Naive thymus-derived CD4-positive, alpha-beta T cell (primary cell): Measurements from ENCODE around the gene LPP. TPM values are rescaled to one million over a fixed set of nuclear protein-coding genes. Genes with fewer than 3 reads are reported as not detected.

ENCODE experiments used
- ATAC-seq: fragments of 150-1000 bp; cut with Tn5 transposase; 2 replicates; pipeline ENCODE4 v1.10.0; 2021; ENCODE audit warnings: mild to moderate bottlenecking, moderate library complexity
- CTCF ChIA-PET: fragments of 350-600 bp; sonication (Branson Sonifier 250); formaldehyde crosslinking; loops from one replicate; lab custom pipeline; 2021; ENCODE audit warnings: antibody characterized with exemption; lab: Charles Lee
- POLR2A ChIA-PET: fragments of 350-600 bp; sonication (Branson Sonifier 250); formaldehyde crosslinking; loops from one replicate; lab custom pipeline; 2021; ENCODE audit warnings: antibody characterized with exemption, inconsistent platforms; lab: Charles Lee
- DNase-seq, 9 donors: peaks; one replicate each; pipeline versions ENCODE4 v3.0.0 to v3.0.0-alpha.2; 2020 to 2022; ENCODE audit warnings: mixed read lengths in 1 of 9
- H3K27ac ChIP-seq: one replicate; pipeline ENCODE4 v1.7.0; 2013; ENCODE audit warnings: mild to moderate bottlenecking, low read depth, low read length, moderate library complexity
- H3K27me3 ChIP-seq, 2 donors: one replicate each; pipeline ENCODE4 v1.7.0; 2013; ENCODE audit warnings: low read length in 2 of 2, mild to moderate bottlenecking in 2 of 2, moderate library complexity in 2 of 2; ENCODE audit not compliant: control insufficient read depth in 2 of 2, insufficient read depth in 2 of 2
- H3K36me3 ChIP-seq, 3 experiments: 1 replicate in 2 of 3; 2 replicates in 1 of 3; pipeline ENCODE4 v1.7.0; 2013; ENCODE audit warnings: low read length in 3 of 3, mild to moderate bottlenecking in 3 of 3, moderate library complexity in 1 of 3; ENCODE audit not compliant: insufficient read depth in 3 of 3, control insufficient read depth in 2 of 3
- H3K4me1 ChIP-seq, 2 donors: one replicate each; pipeline ENCODE4 v1.7.0; 2013; ENCODE audit warnings: low read length in 2 of 2, mild to moderate bottlenecking in 2 of 2, moderate library complexity in 1 of 2; ENCODE audit not compliant: control insufficient read depth in 2 of 2, insufficient read depth in 2 of 2
- H3K4me3 ChIP-seq: 2 replicates; pipeline ENCODE4 v1.7.0; 2013; ENCODE audit warnings: mild to moderate bottlenecking, low read length
- H3K9me3 ChIP-seq, 3 experiments: 1 replicate in 2 of 3; 2 replicates in 1 of 3; pipeline ENCODE4 v1.7.0; 2013; ENCODE audit warnings: low read length in 3 of 3; ENCODE audit not compliant: control insufficient read depth in 2 of 3
- H3K27ac Mint-ChIP-seq, 9 donors: one replicate each; pipeline ENCODE4 v1.8.0; 2020 to 2022; ENCODE audit warnings: mixed read lengths in 9 of 9, mild to moderate bottlenecking in 8 of 9, moderate library complexity in 5 of 9, inconsistent platforms in 2 of 9
- H3K27me3 Mint-ChIP-seq, 5 donors: one replicate each; pipeline ENCODE4 v1.8.0; 2021 to 2022; ENCODE audit warnings: mixed read lengths in 5 of 5, mild to moderate bottlenecking in 1 of 5
- H3K36me3 Mint-ChIP-seq, 5 donors: one replicate each; pipeline ENCODE4 v1.8.0; 2020 to 2022; ENCODE audit warnings: mixed read lengths in 5 of 5, mild to moderate bottlenecking in 3 of 5, inconsistent platforms in 1 of 5
- H3K4me1 Mint-ChIP-seq, 7 donors: one replicate each; pipeline ENCODE4 v1.8.0; 2020 to 2022; ENCODE audit warnings: mixed read lengths in 7 of 7, mild to moderate bottlenecking in 3 of 7, inconsistent platforms in 1 of 7
- H3K4me3 Mint-ChIP-seq, 10 donors: one replicate each; pipeline ENCODE4 v1.8.0; 2020 to 2022; ENCODE audit warnings: mild to moderate bottlenecking in 10 of 10, mixed read lengths in 10 of 10, moderate library complexity in 6 of 10, inconsistent platforms in 2 of 10
- H3K9me3 Mint-ChIP-seq, 11 donors: one replicate each; pipeline ENCODE4 v1.8.0; 2020 to 2022; ENCODE audit warnings: mixed read lengths in 11 of 11, mild to moderate bottlenecking in 4 of 11, inconsistent platforms in 1 of 11, moderate library complexity in 1 of 11
- intact Hi-C, 2 donors: fragments of 100-400 bp; cut with micrococcal nuclease; formaldehyde crosslinking; loops; one replicate each; pipeline ENCODE4 v1.15.1; 2023
- polyA plus RNA-seq, 2 donors: library from polyadenylated mRNA; unstranded; fragments of 300-500 nt; fragmentation: Illumina TruSeq; gene quantifications; one replicate each; pipeline ENCODE4 v1.2.3, GENCODE V29; 2021
- total RNA-seq, 6 experiments: library from RNA in 5 of 6; stranded (reverse) in 5 of 6; gene quantifications; 1 replicate in 5 of 6; 2 replicates in 1 of 6; pipeline ENCODE4 v1.2.3 and lab custom pipeline; 2021 to 2026

Gene LPP
- total and polyA plus RNA-seq, 7 experiments from 2014 or later, result 10.3 to 95.2 (median 19.5) TPM

GRCh38 chr3:188693435-188693834 lies 539.5 kb downstream of the LPP start:
- POLR2A ChIA-PET, result no interaction called here
- Histone ChIP-seq H3K9me3 (no peaks in the 10 kb centered on the region), H3K4me3 (no peak overlapping the region), H3K4me1 (no peaks in the 10 kb centered on the region), H3K27me3 (no peaks in the 10 kb centered on the region), H3K36me3 (no peaks in the 10 kb centered on the region), H3K27ac (no peak overlapping the region)
- CTCF ChIA-PET, result no interaction called here
- ATAC-seq, result no peak
- no peaks in the 10 kb centered on the region for H3K9me3 Mint-ChIP-seq
- peaks cover 0 to 6% (median 0%) of the 10 kb centered on the region in 7 donors for H3K4me1 Mint-ChIP-seq
- DNase-seq, result no peak
- no peak overlapping the region for H3K4me3 Mint-ChIP-seq
- intact Hi-C loops, result no loop called here
- H3K27ac Mint-ChIP-seq, result no peak overlapping the region
- H3K36me3 Mint-ChIP-seq, result peaks cover 0 to 5% (median 0%) of the 10 kb centered on the region in 5 donors
- no peaks in the 10 kb centered on the region for H3K27me3 Mint-ChIP-seq

- ChIA-PET POLR2A (no interaction called here), CTCF (no interaction called here)
- DNase-seq (no peak), ATAC-seq (no peak)
- no peaks in the 10 kb centered on the region for H3K27me3 ChIP-seq
- peaks cover 0 to 5% (median 0%) of the 10 kb centered on the region in 5 donors for H3K36me3 Mint-ChIP-seq
- no peak overlapping the region for H3K27ac Mint-ChIP-seq
- H3K9me3 Mint-ChIP-seq, result no peaks in the 10 kb centered on the region
- H3K4me3 Mint-ChIP-seq, result no peak overlapping the region
- no peaks in the 10 kb centered on the region for H3K36me3 ChIP-seq
- H3K9me3 ChIP-seq, result no peaks in the 10 kb centered on the region
- no peak overlapping the region for H3K27ac ChIP-seq
- peaks cover 0 to 8% (median 0%) of the 10 kb centered on the region in 7 donors for H3K4me1 Mint-ChIP-seq
- intact Hi-C loops, result no loop called here
- no peaks in the 10 kb centered on the region for H3K27me3 Mint-ChIP-seq
- H3K4me3 ChIP-seq, result no peak overlapping the region
- H3K4me1 ChIP-seq, result no peaks in the 10 kb centered on the region
Observed at GRCh38 chr3:188695241-188695640, 541.3 kb downstream of the LPP start.

- CTCF ChIA-PET, result no interaction called here
Observed at GRCh38 chr3:188697127-188697526, 543.2 kb downstream of the LPP start.

GRCh38 chr3:188698436-188698835 lies 544.5 kb downstream of the LPP start:
- no peak overlapping the region for H3K4me3 ChIP-seq
- Mint-ChIP-seq H3K27ac (no peak overlapping the region), H3K4me1 (peaks cover 0 to 8% (median 0%) of the 10 kb centered on the region in 7 donors), H3K9me3 (no peaks in the 10 kb centered on the region), H3K27me3 (no peaks in the 10 kb centered on the region), H3K4me3 (no peak overlapping the region), H3K36me3 (peaks cover 0 to 10% (median 0%) of the 10 kb centered on the region in 5 donors)
- intact Hi-C loops, result no loop called here
- DNase-seq (no peak), ATAC-seq (no peak)
- no peak overlapping the region for H3K27ac ChIP-seq
- no peaks in the 10 kb centered on the region for H3K36me3 ChIP-seq
- ChIA-PET POLR2A (no interaction called here), CTCF (interaction anchor here (0.6 kb wide), 1 partner anchor 30 kb away, joined by 3 read pairs; no protein-coding TSS in a partner anchor)
- H3K4me1 ChIP-seq, result no peaks in the 10 kb centered on the region
- H3K27me3 ChIP-seq, result no peaks in the 10 kb centered on the region
- H3K9me3 ChIP-seq, result no peaks in the 10 kb centered on the region

More at GRCh38 chr3:188697127-188697526, 543.2 kb downstream of the LPP start:
- Histone ChIP-seq H3K4me1 (no peaks in the 10 kb centered on the region), H3K36me3 (no peaks in the 10 kb centered on the region), H3K4me3 (no peak overlapping the region), H3K27ac (no peak overlapping the region), H3K27me3 (no peaks in the 10 kb centered on the region), H3K9me3 (no peaks in the 10 kb centered on the region)
- Mint-ChIP-seq H3K27ac (no peak overlapping the region), H3K9me3 (no peaks in the 10 kb centered on the region), H3K4me3 (no peak overlapping the region), H3K27me3 (no peaks in the 10 kb centered on the region), H3K36me3 (peaks cover 0 to 5% (median 0%) of the 10 kb centered on the region in 5 donors), H3K4me1 (peaks cover 0 to 8% (median 0%) of the 10 kb centered on the region in 7 donors)
- POLR2A ChIA-PET, result no interaction called here
- intact Hi-C loops, result no loop called here
- DNase-seq, result no peak
- no peak for ATAC-seq

- Mint-ChIP-seq H3K4me3 (no peak overlapping the region), H3K9me3 (no peaks in the 10 kb centered on the region), H3K27ac (no peak overlapping the region), H3K27me3 (no peaks in the 10 kb centered on the region), H3K36me3 (peaks cover 0 to 23% (median 6%) of the 10 kb centered on the region in 5 donors), H3K4me1 (peaks cover 0 to 8% (median 0%) of the 10 kb centered on the region in 7 donors)
- no peaks in the 10 kb centered on the region for H3K36me3 ChIP-seq
- POLR2A ChIA-PET, result no interaction called here
- no peaks in the 10 kb centered on the region for H3K4me1 ChIP-seq
- CTCF ChIA-PET, result no interaction called here
- no peak overlapping the region for H3K4me3 ChIP-seq
- no peaks in the 10 kb centered on the region for H3K9me3 ChIP-seq
- H3K27ac ChIP-seq, result no peak overlapping the region
- intact Hi-C loops, result no loop called here
- no peaks in the 10 kb centered on the region for H3K27me3 ChIP-seq
- DNase-seq (no peak), ATAC-seq (no peak)
Observed at GRCh38 chr3:188700501-188700900, 546.5 kb downstream of the LPP start.

GRCh38 chr3:188700918-188701317 lies 547.0 kb downstream of the LPP start:
- DNase-seq (no peak), ATAC-seq (no peak)
- H3K9me3 ChIP-seq, result no peaks in the 10 kb centered on the region
- Mint-ChIP-seq H3K9me3 (no peaks in the 10 kb centered on the region), H3K36me3 (peaks cover 0 to 25% (median 9%) of the 10 kb centered on the region in 5 donors), H3K27ac (no peak overlapping the region), H3K27me3 (no peaks in the 10 kb centered on the region), H3K4me3 (no peak overlapping the region), H3K4me1 (peaks cover 0 to 8% (median 0%) of the 10 kb centered on the region in 7 donors)
- H3K27ac ChIP-seq, result no peak overlapping the region
- intact Hi-C loops, result no loop called here
- ChIA-PET CTCF (no interaction called here), POLR2A (no interaction called here)
- H3K4me1 ChIP-seq, result no peaks in the 10 kb centered on the region
- no peaks in the 10 kb centered on the region for H3K36me3 ChIP-seq
- H3K27me3 ChIP-seq, result no peaks in the 10 kb centered on the region
- H3K4me3 ChIP-seq, result no peak overlapping the region

- Histone ChIP-seq H3K4me1 (no peaks in the 10 kb centered on the region), H3K27me3 (no peaks in the 10 kb centered on the region), H3K4me3 (no peak overlapping the region), H3K36me3 (no peaks in the 10 kb centered on the region), H3K9me3 (no peaks in the 10 kb centered on the region), H3K27ac (no peak overlapping the region)
- ATAC-seq, result peak; percentile 72
- POLR2A ChIA-PET, result no interaction called here
- peaks cover 0 to 8% (median under 1%) of the 10 kb centered on the region in 7 donors for H3K4me1 Mint-ChIP-seq
- no peaks in the 10 kb centered on the region for H3K9me3 Mint-ChIP-seq
- no peak overlapping the region for H3K27ac Mint-ChIP-seq
- intact Hi-C loops, result no loop called here
- H3K27me3 Mint-ChIP-seq, result no peaks in the 10 kb centered on the region
- H3K36me3 Mint-ChIP-seq, result peaks cover 0 to 26% (median 11%) of the 10 kb centered on the region in 5 donors
- no peak overlapping the region for H3K4me3 Mint-ChIP-seq
- CTCF ChIA-PET, result no interaction called here
- DNase-seq, result no peak
Observed at GRCh38 chr3:188701485-188701969, 547.6 kb downstream of the LPP start.
